Nephron (organoid): ENCODE measurements around the gene GAD2.

Experiments used
- H3K27ac Mint-ChIP-seq, 3 experiments: 2 replicates each; pipeline ENCODE4 v1.8.0; 2020; ENCODE audit warnings: mixed read lengths in 3 of 3, mild to moderate bottlenecking in 2 of 3, moderate library complexity in 1 of 3
- H3K27me3 Mint-ChIP-seq: 2 replicates; pipeline ENCODE4 v1.8.0; 2021; ENCODE audit warnings: low read depth, mild to moderate bottlenecking, moderate library complexity, mixed read lengths
- H3K36me3 Mint-ChIP-seq: 2 replicates; pipeline ENCODE4 v1.8.0; 2020; ENCODE audit warnings: low read depth, mixed read lengths
- H3K4me1 Mint-ChIP-seq: 2 replicates; pipeline ENCODE4 v1.8.0; 2020; ENCODE audit warnings: mixed read lengths
- H3K4me3 Mint-ChIP-seq, 3 experiments: 2 replicates each; pipeline ENCODE4 v1.8.0; 2020; ENCODE audit warnings: mild to moderate bottlenecking in 3 of 3, mixed read lengths in 3 of 3, moderate library complexity in 2 of 3
- H3K9me3 Mint-ChIP-seq: 2 replicates; pipeline ENCODE4 v1.8.0; 2020; ENCODE audit warnings: mixed read lengths
- TF ChIP-seq, protein P1 (sequence below), 3 experiments: fragments of 200-600 bp; sonication (generic); IDR thresholded peaks; one replicate each; pipeline ENCODE4 v1.5.0; 2021; ENCODE audit warnings: antibody characterized with exemption in 3 of 3; ENCODE audit not compliant: unreplicated experiment in 3 of 3

Gene GAD2

DNA sequence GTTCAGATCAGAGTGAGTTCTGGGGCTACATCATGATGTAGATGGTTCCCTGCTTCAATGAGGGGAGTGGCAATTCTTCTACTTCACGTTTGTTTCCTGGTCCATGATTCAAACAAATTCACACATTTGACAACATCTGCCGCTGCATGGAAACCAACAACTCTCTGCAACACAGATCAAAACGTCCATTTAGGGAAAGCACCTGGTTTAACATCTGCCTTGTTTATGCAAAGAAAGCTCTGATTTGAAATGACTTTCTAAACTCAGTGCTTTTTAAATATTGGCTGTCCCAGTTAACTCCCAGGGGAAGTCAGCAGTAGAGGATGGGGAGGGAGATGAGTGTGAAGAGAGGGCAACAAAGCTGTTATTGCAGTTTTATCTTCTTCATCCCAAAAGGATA is 93.8 kb downstream of the GAD2 start:
- no peak overlapping the region for H3K4me3 Mint-ChIP-seq
- no peaks in the 10 kb centered on the region for H3K36me3 Mint-ChIP-seq
- H3K4me1 Mint-ChIP-seq, result no peaks in the 10 kb centered on the region
- peaks cover 14% of the 10 kb centered on the region for H3K27me3 Mint-ChIP-seq
- TF ChIP-seq, protein P1, sequence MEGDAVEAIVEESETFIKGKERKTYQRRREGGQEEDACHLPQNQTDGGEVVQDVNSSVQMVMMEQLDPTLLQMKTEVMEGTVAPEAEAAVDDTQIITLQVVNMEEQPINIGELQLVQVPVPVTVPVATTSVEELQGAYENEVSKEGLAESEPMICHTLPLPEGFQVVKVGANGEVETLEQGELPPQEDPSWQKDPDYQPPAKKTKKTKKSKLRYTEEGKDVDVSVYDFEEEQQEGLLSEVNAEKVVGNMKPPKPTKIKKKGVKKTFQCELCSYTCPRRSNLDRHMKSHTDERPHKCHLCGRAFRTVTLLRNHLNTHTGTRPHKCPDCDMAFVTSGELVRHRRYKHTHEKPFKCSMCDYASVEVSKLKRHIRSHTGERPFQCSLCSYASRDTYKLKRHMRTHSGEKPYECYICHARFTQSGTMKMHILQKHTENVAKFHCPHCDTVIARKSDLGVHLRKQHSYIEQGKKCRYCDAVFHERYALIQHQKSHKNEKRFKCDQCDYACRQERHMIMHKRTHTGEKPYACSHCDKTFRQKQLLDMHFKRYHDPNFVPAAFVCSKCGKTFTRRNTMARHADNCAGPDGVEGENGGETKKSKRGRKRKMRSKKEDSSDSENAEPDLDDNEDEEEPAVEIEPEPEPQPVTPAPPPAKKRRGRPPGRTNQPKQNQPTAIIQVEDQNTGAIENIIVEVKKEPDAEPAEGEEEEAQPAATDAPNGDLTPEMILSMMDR (IDR thresholded peaks at IDR 0.05; ENCODE audit: unreplicated experiment in 3 of 3), result no peak
- no peak overlapping the region for H3K27ac Mint-ChIP-seq
- H3K9me3 Mint-ChIP-seq, result no peaks in the 10 kb centered on the region

DNA sequence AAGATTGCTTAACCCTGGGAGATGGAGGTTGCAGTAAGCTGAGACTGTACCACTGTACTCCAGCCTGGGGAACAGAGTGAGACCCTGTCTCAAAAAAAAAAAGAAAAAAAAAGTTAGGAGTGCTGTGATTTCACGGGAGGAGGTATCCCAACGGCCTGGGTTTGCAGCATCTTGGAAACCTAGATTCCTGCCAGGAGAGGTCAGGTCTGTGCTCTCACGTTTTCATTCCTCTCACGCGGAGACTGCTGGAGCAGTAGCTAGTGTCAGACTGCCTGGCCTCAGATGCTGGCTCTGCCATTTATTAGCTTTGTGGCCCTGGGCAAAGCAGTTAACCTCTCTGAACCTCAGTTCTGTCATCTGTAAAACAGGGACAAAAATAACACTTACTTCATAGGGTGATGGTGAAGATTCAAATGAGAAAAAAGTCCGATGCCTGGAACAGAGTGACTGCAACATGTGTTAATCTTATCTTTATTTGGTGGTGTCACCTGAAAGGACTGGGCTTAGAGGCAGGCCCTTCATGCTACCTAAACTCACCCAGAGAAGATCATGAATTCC is 94.9 kb downstream of the GAD2 start:
- TF ChIP-seq, protein P1 (IDR thresholded peaks at IDR 0.05; ENCODE audit: unreplicated experiment in 3 of 3), result no peak
- Mint-ChIP-seq H3K27ac (no peak overlapping the region), H3K4me3 (no peak overlapping the region), H3K4me1 (no peaks in the 10 kb centered on the region), H3K9me3 (no peaks in the 10 kb centered on the region), H3K36me3 (no peaks in the 10 kb centered on the region), H3K27me3 (peaks cover 19% of the 10 kb centered on the region)

DNA sequence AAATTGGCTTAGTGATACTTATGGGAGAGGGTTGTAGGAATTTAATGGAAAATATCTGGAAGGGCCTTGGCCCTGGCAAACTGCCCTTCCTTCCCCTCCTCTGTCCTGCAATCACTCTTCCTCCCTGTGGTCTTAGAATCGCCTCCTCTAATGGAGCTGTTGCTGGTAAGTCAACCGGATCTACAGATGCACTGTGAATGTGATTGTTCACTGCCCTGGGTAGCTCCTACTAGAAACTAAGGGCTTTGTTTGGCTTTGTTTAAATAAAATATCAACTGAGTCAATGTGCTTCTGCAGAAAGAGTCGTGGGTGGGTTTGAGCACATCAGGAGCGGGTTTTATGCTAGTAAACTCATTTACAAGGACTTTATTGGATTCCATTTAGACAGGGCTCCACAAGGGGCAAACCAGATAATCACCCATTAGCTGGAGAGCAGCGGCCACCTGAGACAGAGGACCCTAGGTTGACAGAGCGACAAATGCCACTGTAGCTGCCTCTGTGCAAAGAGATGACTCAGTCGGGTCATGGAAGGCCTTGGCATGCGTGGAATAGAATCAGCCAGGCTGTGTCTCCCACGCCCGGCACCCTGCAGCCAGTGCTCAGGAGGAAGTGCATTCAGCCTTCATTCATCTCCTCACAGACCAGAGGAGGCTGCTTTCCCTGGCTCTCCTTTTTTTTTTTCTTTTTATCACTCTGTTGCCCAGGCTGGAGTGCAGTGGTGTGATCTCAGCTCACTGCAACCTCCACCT is 97.9 kb downstream of the GAD2 start:
- TF ChIP-seq, protein P1 (IDR thresholded peaks at IDR 0.05; ENCODE audit: unreplicated experiment in 3 of 3), result no peak
- no peak overlapping the region for H3K4me3 Mint-ChIP-seq
- no peaks in the 10 kb centered on the region for H3K4me1 Mint-ChIP-seq
- no peaks in the 10 kb centered on the region for H3K36me3 Mint-ChIP-seq
- H3K27me3 Mint-ChIP-seq, result peaks cover 10% of the 10 kb centered on the region
- H3K9me3 Mint-ChIP-seq, result no peaks in the 10 kb centered on the region
- H3K27ac Mint-ChIP-seq, result no peak overlapping the region

DNA sequence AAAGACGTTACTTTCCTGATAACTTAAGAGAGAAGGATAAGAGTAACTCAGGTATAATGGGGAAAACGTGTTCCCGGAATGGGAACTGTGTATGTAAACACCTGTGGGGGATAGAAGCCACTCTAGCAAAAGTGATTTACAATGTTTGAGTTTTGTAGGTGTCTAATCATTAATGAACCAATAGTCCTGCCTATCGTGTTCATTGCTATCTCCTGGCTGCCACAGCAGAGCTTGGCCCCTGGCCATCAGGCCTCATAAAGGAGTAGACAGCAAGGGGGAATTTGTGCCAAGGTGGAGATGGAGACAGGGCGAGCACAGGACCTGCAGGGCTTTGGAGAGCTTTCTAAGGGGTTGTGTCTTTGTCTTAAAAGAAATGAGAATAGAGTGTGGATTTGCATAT is 102.1 kb downstream of the GAD2 start:
- Mint-ChIP-seq H3K27me3 (peaks cover 7% of the 10 kb centered on the region), H3K9me3 (no peaks in the 10 kb centered on the region), H3K4me1 (no peaks in the 10 kb centered on the region), H3K36me3 (no peaks in the 10 kb centered on the region), H3K27ac (no peak overlapping the region), H3K4me3 (no peak overlapping the region)
- TF ChIP-seq, protein P1 (IDR thresholded peaks at IDR 0.05; ENCODE audit: unreplicated experiment in 3 of 3), result no peak

DNA sequence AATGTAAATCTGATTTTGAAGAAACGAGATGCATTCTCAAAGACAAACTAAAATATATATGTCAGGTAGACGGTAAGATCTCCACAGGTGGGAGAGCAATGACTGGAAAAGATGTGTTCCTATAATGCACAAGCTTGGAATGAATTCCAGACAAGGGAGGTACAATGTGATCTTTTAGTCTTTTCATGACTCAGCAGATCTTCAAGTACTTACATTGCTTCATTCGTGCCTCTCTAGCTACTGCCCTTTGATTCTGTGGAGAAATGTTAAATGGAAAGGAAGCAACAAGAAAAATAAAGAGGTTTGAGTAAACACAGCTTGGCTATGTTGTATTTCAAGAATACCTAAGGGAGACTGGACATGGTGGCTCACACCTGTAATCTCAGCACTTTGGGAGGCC is 106.6 kb downstream of the GAD2 start:
- TF ChIP-seq, protein P1 (IDR thresholded peaks at IDR 0.05; ENCODE audit: unreplicated experiment in 3 of 3), result no peak
- H3K27me3 Mint-ChIP-seq, result no peaks in the 10 kb centered on the region

DNA sequence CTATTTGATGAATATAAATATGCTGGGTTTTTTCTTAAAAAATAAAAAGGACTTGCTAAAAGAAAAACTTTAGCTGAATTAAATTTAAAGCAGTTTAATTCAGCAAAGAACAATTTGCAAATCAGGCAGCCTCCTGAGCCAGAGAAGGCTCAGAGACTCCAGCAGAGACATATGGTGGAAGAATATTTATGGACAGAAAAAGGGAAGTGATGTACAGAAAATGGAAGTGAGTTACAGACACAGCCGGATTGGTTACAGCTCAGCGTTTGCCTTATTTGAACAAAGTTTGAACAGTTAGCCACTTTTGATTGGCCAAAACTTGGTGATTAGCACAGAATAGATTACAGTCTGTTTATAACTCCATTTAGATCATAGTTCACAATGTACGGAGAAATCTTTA is 110.3 kb downstream of the GAD2 start:
- TF ChIP-seq, protein P1 (IDR thresholded peaks at IDR 0.05; ENCODE audit: unreplicated experiment in 3 of 3), result no peak
- Mint-ChIP-seq H3K9me3 (no peaks in the 10 kb centered on the region), H3K36me3 (no peaks in the 10 kb centered on the region), H3K27ac (no peak overlapping the region), H3K4me1 (no peaks in the 10 kb centered on the region), H3K27me3 (no peaks in the 10 kb centered on the region), H3K4me3 (no peak overlapping the region)

More for the DNA sequence above, 106.6 kb downstream of the GAD2 start:
- no peaks in the 10 kb centered on the region for H3K4me1 Mint-ChIP-seq
- no peaks in the 10 kb centered on the region for H3K36me3 Mint-ChIP-seq
- H3K9me3 Mint-ChIP-seq, result no peaks in the 10 kb centered on the region
- no peak overlapping the region for H3K27ac Mint-ChIP-seq
- no peak overlapping the region for H3K4me3 Mint-ChIP-seq
